GM12874 (cell line): ENCODE measurements around the gene STK35.

ENCODE experiments used
- CTCF ChIP-seq: IDR thresholded peaks from 2 replicates; pipeline ENCODE4 v1.5.1; 2011; ENCODE audit warnings: low read depth, mild to moderate bottlenecking, control low read depth, low read length, moderate library complexity; ENCODE audit not compliant: insufficient read depth

STK35 gene

GRCh38 chr20:2179949-2180348 lies 78.3 kb downstream of the STK35 start:
- TF ChIP-seq CTCF, result no peak

GRCh38 chr20:2183381-2183780 lies 81.8 kb downstream of the STK35 start:
- TF ChIP-seq CTCF, result no peak

DNA sequence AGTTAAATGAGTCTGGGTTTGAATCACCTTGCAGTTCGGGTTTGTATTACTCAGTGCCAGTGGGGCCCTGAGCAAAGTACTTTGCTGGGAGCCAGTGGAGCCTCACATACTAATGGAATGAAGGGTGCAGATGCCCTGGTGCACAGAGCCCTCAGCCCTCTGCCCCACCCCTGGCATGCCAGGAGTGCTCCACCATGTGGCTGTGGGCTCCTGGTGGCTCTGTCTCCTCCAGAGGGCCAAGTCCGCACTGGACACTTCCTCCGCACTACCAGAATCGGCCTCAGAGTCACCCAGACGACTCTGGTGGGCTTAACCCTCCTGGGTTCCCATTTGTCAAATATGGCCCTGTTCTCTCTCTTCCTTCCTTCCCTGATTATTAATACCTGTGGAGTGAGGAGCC lies 94.0 kb downstream of the STK35 start:
- no peak for TF ChIP-seq CTCF

GRCh38 chr20:2197166-2197565 lies 95.5 kb downstream of the STK35 start:
- TF ChIP-seq CTCF, result no peak
